GM23338 (cell line): ENCODE measurements around the gene PPP4C. TPM values are rescaled to one million over a fixed set of nuclear protein-coding genes. Genes with fewer than 3 reads are reported as not detected.

Source experiments
- ATAC-seq: fragments of 200-7000 bp; cut with Tn5 transposase; 3 replicates; pipeline ENCODE4 v1.9.1; 2020
- DNase-seq: peaks from one replicate; pipeline ENCODE4 v3.0.0-alpha.2; 2015; ENCODE audit warnings: low spot score
- H2AFZ ChIP-seq: fragments of 200-600 bp; sonication (generic); 2 replicates; pipeline ENCODE4 v1.8.0; 2016; ENCODE audit warnings: antibody characterized with exemption, mild to moderate bottlenecking, moderate library complexity
- H3F3A ChIP-seq: fragments of 200-600 bp; sonication (generic); replicated peaks from 2 replicates; pipeline ENCODE4 v1.8.0; 2017; ENCODE audit warnings: antibody characterized with exemption, mixed run types, low read depth
- H3K27ac ChIP-seq: fragments of 200-600 bp; sonication (generic); 2 replicates; pipeline ENCODE4 v1.6.1; 2016; ENCODE audit warnings: low read depth
- H3K27me3 ChIP-seq: fragments of 200-600 bp; sonication (generic); 2 replicates; pipeline ENCODE4 v1.8.0; 2016; ENCODE audit warnings: mild to moderate bottlenecking, mixed run types, moderate library complexity; ENCODE audit not compliant: insufficient read depth
- H3K36me3 ChIP-seq: fragments of 200-600 bp; sonication (generic); 2 replicates; pipeline ENCODE4 v1.8.0; 2016; ENCODE audit warnings: mild to moderate bottlenecking; ENCODE audit not compliant: insufficient read depth
- H3K4me1 ChIP-seq: fragments of 200-600 bp; sonication (generic); 2 replicates; pipeline ENCODE4 v1.8.0; 2016; ENCODE audit warnings: mild to moderate bottlenecking, moderate library complexity; ENCODE audit not compliant: insufficient read depth
- H3K4me2 ChIP-seq: fragments of 200-600 bp; sonication (generic); 2 replicates; pipeline ENCODE4 v1.7.1; 2017; ENCODE audit warnings: mixed run types
- H3K4me3 ChIP-seq: fragments of 200-600 bp; sonication (generic); 2 replicates; pipeline ENCODE4 v1.6.1; 2016; ENCODE audit warnings: mixed run types
- H3K79me2 ChIP-seq: fragments of 200-600 bp; sonication (generic); replicated peaks from 2 replicates; pipeline ENCODE4 v1.8.0; 2017; ENCODE audit warnings: mild to moderate bottlenecking; ENCODE audit not compliant: insufficient read depth
- H3K9me2 ChIP-seq: fragments of 200-600 bp; sonication (generic); 2 replicates; pipeline ENCODE4 v1.8.0; 2017; ENCODE audit not compliant: insufficient read depth
- H4K20me1 ChIP-seq: fragments of 200-600 bp; sonication (generic); replicated peaks from 2 replicates; pipeline ENCODE4 v1.8.0; 2017; ENCODE audit warnings: mild to moderate bottlenecking; ENCODE audit not compliant: insufficient read depth
- H3K27ac Mint-ChIP-seq: 2 replicates; pipeline ENCODE4 v1.8.0; 2020; ENCODE audit warnings: inconsistent platforms, mild to moderate bottlenecking, moderate library complexity, mixed read lengths
- H3K27me3 Mint-ChIP-seq: 3 replicates; pipeline ENCODE4 v1.8.0; 2022; ENCODE audit warnings: low read depth, mild to moderate bottlenecking, moderate library complexity, mixed read lengths, inconsistent platforms; ENCODE audit not compliant: insufficient read depth, poor library complexity
- H3K36me3 Mint-ChIP-seq: 3 replicates; pipeline ENCODE4 v1.8.0; 2021; ENCODE audit warnings: low read depth, mild to moderate bottlenecking, inconsistent platforms, moderate library complexity, mixed read lengths
- H3K4me1 Mint-ChIP-seq: 3 replicates; pipeline ENCODE4 v1.8.0; 2020; ENCODE audit warnings: mild to moderate bottlenecking, inconsistent platforms, mixed read lengths
- H3K4me3 Mint-ChIP-seq: 3 replicates; pipeline ENCODE4 v1.8.0; 2021; ENCODE audit warnings: moderate library complexity, mild to moderate bottlenecking, inconsistent platforms, mixed read lengths
- H3K9me3 Mint-ChIP-seq: 3 replicates; pipeline ENCODE4 v1.8.0; 2020; ENCODE audit warnings: moderate library complexity, mild to moderate bottlenecking, inconsistent platforms, mixed read lengths
- CREB1 ChIP-seq: fragments of 250-450 bp; sonication (Bioruptor Pico); IDR thresholded peaks from 2 replicates; pipeline ENCODE4 v1.5.0; 2020; ENCODE audit warnings: low read depth, mild to moderate bottlenecking, moderate library complexity
- CTCF ChIP-seq, 2 experiments: fragments of 200-600 bp in 1 of 2; sonication (generic) in 1 of 2; conservative IDR thresholded peaks; 2 replicates each; pipeline versions ENCODE4 v1.5.1 to v1.6.1; 2016 to 2017; ENCODE audit warnings: antibody characterized with exemption in 2 of 2, low read depth in 2 of 2, mild to moderate bottlenecking in 2 of 2, moderate library complexity in 1 of 2
- ETS1 ChIP-seq: IDR thresholded peaks from 2 replicates; pipeline ENCODE4 v1.6.1; 2016; ENCODE audit warnings: antibody characterized with exemption
- POLR2AphosphoS5 ChIP-seq: IDR thresholded peaks from 2 replicates; pipeline ENCODE4 v1.6.1; 2016; ENCODE audit warnings: antibody characterized with exemption, low read depth
- REST ChIP-seq: IDR thresholded peaks from one replicate; pipeline ENCODE4 v1.6.1; 2018; ENCODE audit warnings: antibody characterized with exemption; ENCODE audit not compliant: unreplicated experiment
- STAT1 ChIP-seq: IDR thresholded peaks from one replicate; pipeline ENCODE4 v1.6.1; 2016; ENCODE audit warnings: antibody characterized with exemption; ENCODE audit not compliant: unreplicated experiment
- ZNF114 ChIP-seq: fragments of 250-450 bp; sonication (Bioruptor Pico); IDR thresholded peaks from 2 replicates; pipeline ENCODE4 v1.5.0; 2020; ENCODE audit warnings: mild to moderate bottlenecking, moderate library complexity
- ZNF331 ChIP-seq: fragments of 250-450 bp; sonication (Bioruptor Pico); IDR thresholded peaks from 2 replicates; pipeline ENCODE4 v1.5.0; 2020; ENCODE audit warnings: low read depth, mild to moderate bottlenecking, moderate library complexity
- polyA plus RNA-seq: library from polyadenylated mRNA; unstranded; fragments of >200 nt; fragmentation: Nextera tagmentation; extraction: Ambion mirVana; gene quantifications from 2 replicates; pipeline ENCODE4 v1.2.1, GENCODE V29; 2016
- total RNA-seq: library from RNA; depleted of rRNA; stranded (reverse); fragments of >200 nt; shearing (Covaris generic); gene quantifications from 2 replicates; pipeline ENCODE4 v1.2.3, GENCODE V29; 2014

The PPP4C gene
- total and polyA plus RNA-seq, 2 experiments from 2014 or later: 120 to 170 TPM

DNA sequence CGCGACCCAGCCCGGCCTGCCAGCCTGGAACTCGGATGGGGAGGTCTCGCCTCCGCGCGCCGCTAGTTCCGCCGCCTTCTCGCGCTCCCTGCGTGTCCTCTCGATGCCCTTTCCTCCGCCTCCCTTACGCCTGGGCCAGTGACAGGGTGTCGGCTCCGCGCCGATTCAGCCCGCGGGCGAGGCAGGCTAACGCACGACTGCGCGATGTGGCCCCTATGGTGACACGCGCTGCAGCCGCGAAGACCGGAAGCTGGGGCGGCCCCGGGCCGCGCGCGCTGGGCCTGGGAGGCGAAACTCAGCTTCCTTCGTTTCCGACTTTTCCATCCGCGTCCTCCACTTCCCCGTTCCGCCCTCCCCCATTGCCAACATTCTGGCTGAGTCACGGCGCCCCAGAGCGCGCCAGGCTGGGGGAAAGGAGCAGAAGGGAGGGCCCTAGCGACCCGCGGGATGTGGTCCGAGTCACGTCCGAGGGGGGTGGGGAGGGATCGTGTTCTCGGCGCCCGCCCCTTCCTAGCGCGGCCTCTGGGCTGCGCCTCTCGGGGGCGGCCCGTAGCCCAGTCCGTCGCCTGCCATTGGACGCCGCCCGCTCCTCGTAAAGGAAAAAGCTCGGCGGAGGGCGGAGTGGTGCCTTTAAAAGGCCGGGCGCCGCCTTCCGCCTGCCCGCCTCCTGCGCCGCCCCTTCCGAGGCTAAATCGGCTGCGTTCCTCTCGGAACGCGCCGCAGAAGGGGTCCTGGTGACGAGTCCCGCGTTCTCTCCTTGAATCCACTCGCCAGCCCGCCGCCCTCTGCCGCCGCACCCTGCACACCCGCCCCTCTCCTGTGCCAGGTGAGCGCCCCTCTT is 10.5 kb upstream of the PPP4C start, which contains the start of gene ALDOA:
ALDOA (plus strand) TSS at position 659 of the 841 bp plus-strand sequence. CDS start 1,138 bp downstream, outside the sequence.
- DNase-seq: peak; percentile 98
- peak within 1 kb of the TSS; percentile 84; the same call in 1 of the 2 replicates for H2AFZ ChIP-seq
- H3F3A ChIP-seq: peaks cover 47% of the 10 kb centered on the region
- peaks cover 36% of the 10 kb centered on the region for H3K79me2 ChIP-seq
- Mint-ChIP-seq H3K4me3 (peak within 1 kb of the TSS; percentile 96), H3K4me1 (peaks cover 25% of the 10 kb centered on the region), H3K36me3 (peaks cover 42% of the 10 kb centered on the region), H3K27ac (peak within 1 kb of the TSS; percentile 99), H3K9me3 (no peaks in the 10 kb centered on the region; the same call in 2 of the 3 replicates), H3K27me3 (peaks cover 27% of the 10 kb centered on the region)
- peak within 1 kb of the TSS; percentile 96 for H3K27ac ChIP-seq
- H3K4me2 ChIP-seq: peak within 1 kb of the TSS; percentile 99
- H3K36me3 ChIP-seq: peaks cover 16% of the 10 kb centered on the region
- TF ChIP-seq POLR2AphosphoS5 (peak; percentile 92), ETS1 (0 out of 2 replicates have a peak, but pooled peaks have one; percentile 29), CREB1 (peak; percentile 63; the same call in 1 of the 2 replicates), REST (peak; percentile 31), ZNF331 (CRISPR knock-in tag) (no peak)
- no peaks in the 10 kb centered on the region for H3K9me2 ChIP-seq
- H4K20me1 ChIP-seq: peaks cover 23% of the 10 kb centered on the region; the same call in 1 of the 2 replicates
- peak; percentile 82 for ATAC-seq
- peaks cover 11% of the 10 kb centered on the region for H3K4me1 ChIP-seq
- H3K27me3 ChIP-seq: no peaks in the 10 kb centered on the region
- peak within 1 kb of the TSS; percentile 97 for H3K4me3 ChIP-seq

- H3K27me3 Mint-ChIP-seq: peaks cover 23% of the 10 kb centered on the region
- H3K27ac Mint-ChIP-seq: peak overlapping the region; percentile 98
- Histone ChIP-seq H4K20me1 (peaks cover 31% of the 10 kb centered on the region), H3K36me3 (peaks cover 23% of the 10 kb centered on the region), H3K4me1 (peaks cover 11% of the 10 kb centered on the region), H3F3A (peaks cover 54% of the 10 kb centered on the region), H3K27ac (peak overlapping the region; percentile 86), H3K27me3 (no peaks in the 10 kb centered on the region), H3K9me2 (no peaks in the 10 kb centered on the region), H2AFZ (no peak overlapping the region), H3K4me2 (peak overlapping the region; percentile 99), H3K4me3 (peak overlapping the region; percentile 97), H3K79me2 (peaks cover 36% of the 10 kb centered on the region)
- ATAC-seq (peak; percentile 8), DNase-seq (peak; percentile 54)
- H3K36me3 Mint-ChIP-seq: peaks cover 51% of the 10 kb centered on the region
- peak overlapping the region; percentile 96 for H3K4me3 Mint-ChIP-seq
- peaks cover 19% of the 10 kb centered on the region for H3K4me1 Mint-ChIP-seq
- H3K9me3 Mint-ChIP-seq: no peaks in the 10 kb centered on the region
- TF ChIP-seq STAT1: no peak
- TF ChIP-seq ZNF114 (CRISPR knock-in tag): no peak
- no peak for TF ChIP-seq CTCF (conservative IDR thresholded peaks at IDR 0.05; ENCODE audit: low read depth in 2 of 2)
- TF ChIP-seq POLR2AphosphoS5: no peak
- no peak for TF ChIP-seq CREB1
Observed at GRCh38 chr16:30065943-30066760, 9.6 kb upstream of the PPP4C start.
